T-helper 1 cell treated with Interleukin-12 subunit alpha and Interleukin-12 subunit beta and Interleukin-4 antibody, amounts not matched to agents 30 μg/mL and 1 μg/mL, for 36 hours (primary cell): ENCODE results near the gene PPP1R1B.
A peak's percentile ranks its signal among the peaks of the same experiment; 100 is the strongest.

Experiments
- H3K27ac Mint-ChIP-seq: one replicate; pipeline ENCODE4 v1.8.0; 2021; ENCODE audit warnings: mild to moderate bottlenecking, mixed read lengths
- H3K27me3 Mint-ChIP-seq: one replicate; pipeline ENCODE4 v1.8.0; 2021; ENCODE audit warnings: low read depth, mixed read lengths
- H3K36me3 Mint-ChIP-seq: one replicate; pipeline ENCODE4 v1.8.0; 2021; ENCODE audit warnings: low read depth, mixed read lengths
- H3K4me1 Mint-ChIP-seq: one replicate; pipeline ENCODE4 v1.8.0; 2021; ENCODE audit warnings: low read depth, mixed read lengths
- H3K4me3 Mint-ChIP-seq: one replicate; pipeline ENCODE4 v1.8.0; 2021; ENCODE audit warnings: mild to moderate bottlenecking, moderate library complexity, mixed read lengths
- H3K9me3 Mint-ChIP-seq: one replicate; pipeline ENCODE4 v1.8.0; 2021; ENCODE audit warnings: mixed read lengths

PPP1R1B gene

DNA sequence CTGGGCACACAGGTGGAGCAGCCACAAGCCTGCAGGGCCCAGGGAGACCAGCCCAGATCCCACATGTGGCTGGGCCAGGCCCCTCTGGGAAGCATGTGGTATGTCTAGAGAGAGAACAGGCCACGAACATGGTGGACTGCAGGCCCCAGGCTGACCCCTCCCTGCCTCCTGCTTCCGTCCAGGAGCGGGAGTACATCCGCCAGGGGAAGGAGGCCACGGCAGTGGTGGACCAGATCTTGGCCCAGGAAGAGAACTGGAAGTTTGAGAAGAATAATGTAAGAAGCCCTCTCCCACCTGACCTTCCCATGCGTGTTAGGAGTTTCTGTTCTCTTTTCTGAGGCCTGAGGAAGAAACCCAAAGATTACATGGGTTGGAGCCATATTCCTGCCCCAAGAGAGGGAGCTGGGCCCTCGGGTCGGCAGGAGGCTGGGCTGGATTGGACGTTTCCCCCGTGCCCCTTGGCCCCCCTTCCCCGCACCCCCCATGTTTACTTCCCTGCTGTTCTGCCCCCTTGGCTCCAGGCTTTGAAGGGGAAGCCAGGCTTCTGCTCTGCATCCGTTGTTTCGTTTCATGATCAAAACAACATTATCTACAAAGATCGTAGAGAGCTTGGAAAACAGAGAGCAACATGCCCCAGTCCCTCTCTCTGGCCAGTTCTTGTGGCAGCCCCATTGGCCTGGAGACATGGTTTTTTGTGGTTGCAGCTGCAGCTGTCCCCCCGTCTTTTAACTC lies 32.7 kb downstream of the PPP1R1B start:
- H3K4me3 Mint-ChIP-seq = no peak overlapping the region
- H3K36me3 Mint-ChIP-seq = peaks cover 11% of the 10 kb centered on the region
- H3K27ac Mint-ChIP-seq = no peak overlapping the region
- H3K4me1 Mint-ChIP-seq = peaks cover 12% of the 10 kb centered on the region
- no peaks in the 10 kb centered on the region for H3K9me3 Mint-ChIP-seq
- no peaks in the 10 kb centered on the region for H3K27me3 Mint-ChIP-seq

DNA sequence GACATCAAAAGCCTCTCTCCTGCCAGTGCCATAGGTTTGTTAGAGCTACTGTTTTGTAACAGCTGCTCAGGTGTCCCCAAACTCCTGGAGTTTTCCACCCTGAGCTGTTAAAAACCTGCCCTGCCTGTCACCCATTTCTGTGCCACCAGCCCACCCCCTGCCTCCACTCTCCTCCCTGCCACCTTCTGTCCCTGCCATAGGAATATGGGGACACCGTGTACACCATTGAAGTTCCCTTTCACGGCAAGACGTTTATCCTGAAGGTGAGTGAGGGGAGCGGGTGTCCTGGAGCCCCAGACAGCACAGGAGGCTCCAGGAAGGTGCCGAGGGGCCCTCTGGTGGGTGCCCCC lies 33.2 kb downstream of the PPP1R1B start:
- peaks cover 11% of the 10 kb centered on the region for H3K36me3 Mint-ChIP-seq
- no peaks in the 10 kb centered on the region for H3K9me3 Mint-ChIP-seq
- H3K4me1 Mint-ChIP-seq = peaks cover 8% of the 10 kb centered on the region
- H3K27ac Mint-ChIP-seq = no peak overlapping the region
- no peak overlapping the region for H3K4me3 Mint-ChIP-seq
- H3K27me3 Mint-ChIP-seq = peaks cover under 1% of the 10 kb centered on the region

GRCh38 chr17:39660397-39661385 lies 33.9 kb downstream of the PPP1R1B start:
- peaks cover 6% of the 10 kb centered on the region for H3K27me3 Mint-ChIP-seq
- H3K9me3 Mint-ChIP-seq = no peaks in the 10 kb centered on the region
- H3K27ac Mint-ChIP-seq = no peak overlapping the region
- peaks cover 9% of the 10 kb centered on the region for H3K36me3 Mint-ChIP-seq
- H3K4me3 Mint-ChIP-seq = no peak overlapping the region
- H3K4me1 Mint-ChIP-seq = peaks cover 2% of the 10 kb centered on the region

DNA sequence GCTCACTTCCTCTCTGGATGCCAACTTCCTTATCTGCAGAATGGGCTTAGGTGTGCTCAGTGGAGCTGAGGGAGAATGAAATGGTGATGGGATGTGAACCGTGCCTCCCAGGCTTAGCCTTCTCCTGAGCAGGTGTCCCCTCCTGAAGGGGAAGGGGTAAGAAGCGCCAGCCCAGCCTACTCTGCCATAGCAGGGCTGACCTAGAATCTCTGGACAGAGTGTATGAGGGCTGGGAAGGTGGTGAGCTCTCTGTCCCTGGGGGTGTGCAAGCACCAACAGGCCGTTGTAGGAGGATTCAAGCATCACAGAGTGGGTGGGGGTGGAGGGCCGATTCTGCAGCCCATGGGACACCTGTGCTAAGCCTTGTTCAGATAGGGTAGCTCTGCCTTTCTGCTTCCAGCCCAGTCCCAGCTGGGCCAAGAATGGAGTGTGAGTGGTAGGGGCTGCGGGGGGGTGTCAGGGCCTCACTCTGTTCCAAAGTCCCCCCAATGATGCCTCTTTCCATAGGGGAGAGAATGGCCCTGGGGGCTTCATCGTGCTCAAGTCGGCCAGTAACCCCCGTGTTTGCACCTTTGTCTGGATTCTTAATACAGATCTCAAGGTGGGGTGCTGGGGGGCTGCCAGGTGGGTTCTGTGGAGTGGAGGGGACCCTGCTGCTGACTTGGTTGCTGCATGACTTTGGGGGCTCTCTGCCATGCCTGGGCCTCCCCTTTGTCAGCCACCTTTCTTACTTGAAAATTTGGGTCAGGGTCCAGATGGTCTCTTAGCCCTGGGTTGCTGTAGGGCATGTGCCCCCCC lies 35.2 kb downstream of the PPP1R1B start:
- Mint-ChIP-seq H3K9me3 (no peaks in the 10 kb centered on the region), H3K27ac (no peak overlapping the region), H3K27me3 (peaks cover 16% of the 10 kb centered on the region), H3K4me3 (no peak overlapping the region), H3K36me3 (peaks cover 9% of the 10 kb centered on the region), H3K4me1 (peaks cover 2% of the 10 kb centered on the region)

DNA sequence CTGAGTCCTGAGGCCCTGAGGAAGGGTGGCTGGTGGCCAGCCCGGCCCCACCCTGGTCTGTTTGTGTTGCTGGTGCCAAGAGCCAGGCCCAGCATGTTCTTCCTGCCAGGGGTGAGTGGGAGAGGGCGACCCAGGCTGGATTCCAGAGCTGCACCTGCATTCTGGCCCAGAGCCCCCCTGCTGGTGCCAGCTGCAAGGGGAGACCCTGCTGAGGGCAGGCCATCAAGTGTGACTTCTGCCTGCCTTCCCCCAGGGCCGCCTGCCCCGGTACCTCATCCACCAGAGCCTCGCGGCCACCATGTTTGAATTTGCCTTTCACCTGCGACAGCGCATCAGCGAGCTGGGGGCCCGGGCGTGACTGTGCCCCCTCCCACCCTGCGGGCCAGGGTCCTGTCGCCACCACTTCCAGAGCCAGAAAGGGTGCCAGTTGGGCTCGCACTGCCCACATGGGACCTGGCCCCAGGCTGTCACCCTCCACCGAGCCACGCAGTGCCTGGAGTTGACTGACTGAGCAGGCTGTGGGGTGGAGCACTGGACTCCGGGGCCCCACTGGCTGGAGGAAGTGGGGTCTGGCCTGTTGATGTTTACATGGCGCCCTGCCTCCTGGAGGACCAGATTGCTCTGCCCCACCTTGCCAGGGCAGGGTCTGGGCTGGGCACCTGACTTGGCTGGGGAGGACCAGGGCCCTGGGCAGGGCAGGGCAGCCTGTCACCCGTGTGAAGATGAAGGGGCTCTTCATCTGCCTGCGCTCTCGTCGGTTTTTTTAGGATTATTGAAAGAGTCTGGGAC lies 36.0 kb downstream of the PPP1R1B start:
- H3K36me3 Mint-ChIP-seq = peaks cover 9% of the 10 kb centered on the region
- H3K4me3 Mint-ChIP-seq = no peak overlapping the region
- H3K27ac Mint-ChIP-seq = no peak overlapping the region
- no peaks in the 10 kb centered on the region for H3K9me3 Mint-ChIP-seq
- peaks cover 18% of the 10 kb centered on the region for H3K27me3 Mint-ChIP-seq
- H3K4me1 Mint-ChIP-seq = peaks cover 2% of the 10 kb centered on the region

GRCh38 chr17:39663340-39663687 lies 36.6 kb downstream of the PPP1R1B start:
- Mint-ChIP-seq H3K27ac (no peak overlapping the region), H3K36me3 (peaks cover 9% of the 10 kb centered on the region), H3K27me3 (peaks cover 19% of the 10 kb centered on the region), H3K9me3 (no peaks in the 10 kb centered on the region), H3K4me1 (peaks cover 2% of the 10 kb centered on the region), H3K4me3 (no peak overlapping the region)

DNA sequence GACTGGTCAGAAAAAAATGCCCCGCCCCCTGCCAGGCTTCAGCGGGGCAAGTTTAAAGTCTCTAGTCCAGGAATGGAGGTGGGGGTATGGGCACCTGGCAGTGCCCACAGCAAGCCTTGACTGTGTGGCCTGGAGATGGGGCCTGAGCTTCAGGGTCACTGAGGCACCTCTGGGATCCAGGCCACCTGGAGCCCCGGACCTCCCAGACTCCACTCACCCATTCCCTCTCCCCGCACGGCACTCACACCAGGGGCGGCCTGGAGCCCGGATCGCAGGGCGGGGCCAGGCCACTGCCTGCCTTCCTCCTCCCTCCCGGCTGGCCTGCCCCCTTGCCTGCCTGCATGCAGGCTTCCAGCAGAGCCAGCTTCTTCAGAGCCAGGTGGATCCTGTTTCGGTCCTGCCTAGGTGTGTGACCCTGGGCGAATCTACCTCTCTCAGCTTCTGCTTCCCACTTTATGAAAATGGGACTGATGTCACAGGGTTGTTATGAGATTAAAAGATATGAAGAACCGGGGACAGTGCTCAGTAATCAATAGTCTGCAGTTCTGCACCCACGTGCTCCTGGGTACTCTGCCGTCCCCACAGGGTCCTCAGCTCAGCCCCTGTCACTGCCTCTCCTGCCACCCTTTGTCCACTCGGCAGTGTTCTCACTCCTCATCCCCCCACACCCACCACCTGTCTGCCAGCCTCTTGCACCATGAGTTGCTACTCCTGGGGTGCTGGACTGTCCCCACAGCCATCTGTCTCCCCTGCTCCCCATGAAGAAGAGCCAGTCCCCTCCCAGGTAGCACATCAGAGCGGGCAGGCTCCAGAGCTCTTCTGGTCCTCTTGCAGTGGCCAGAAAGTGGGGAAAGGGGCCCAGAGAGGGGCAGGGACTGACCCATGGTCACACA lies 37.2 kb downstream of the PPP1R1B start:
- H3K4me1 Mint-ChIP-seq = peaks cover 6% of the 10 kb centered on the region
- H3K27me3 Mint-ChIP-seq = peaks cover 24% of the 10 kb centered on the region
- peaks cover 9% of the 10 kb centered on the region for H3K36me3 Mint-ChIP-seq
- no peak overlapping the region for H3K4me3 Mint-ChIP-seq
- H3K9me3 Mint-ChIP-seq = no peaks in the 10 kb centered on the region
- no peak overlapping the region for H3K27ac Mint-ChIP-seq

- peak within 1 kb of the TSS; percentile 26 for H3K27ac Mint-ChIP-seq
- H3K36me3 Mint-ChIP-seq = peaks cover 9% of the 10 kb centered on the region
- no peak within 1 kb of the TSS for H3K4me3 Mint-ChIP-seq
- no peaks in the 10 kb centered on the region for H3K9me3 Mint-ChIP-seq
- peaks cover 29% of the 10 kb centered on the region for H3K27me3 Mint-ChIP-seq
- peaks cover 5% of the 10 kb centered on the region for H3K4me1 Mint-ChIP-seq
Observed at GRCh38 chr17:39664581-39665561, 38.1 kb downstream of the PPP1R1B start, which contains the start of gene TCAP. Gene TCAP (plus strand): TSS chr17:39665349. CDS start chr17:39665360, 11 bp downstream.

DNA sequence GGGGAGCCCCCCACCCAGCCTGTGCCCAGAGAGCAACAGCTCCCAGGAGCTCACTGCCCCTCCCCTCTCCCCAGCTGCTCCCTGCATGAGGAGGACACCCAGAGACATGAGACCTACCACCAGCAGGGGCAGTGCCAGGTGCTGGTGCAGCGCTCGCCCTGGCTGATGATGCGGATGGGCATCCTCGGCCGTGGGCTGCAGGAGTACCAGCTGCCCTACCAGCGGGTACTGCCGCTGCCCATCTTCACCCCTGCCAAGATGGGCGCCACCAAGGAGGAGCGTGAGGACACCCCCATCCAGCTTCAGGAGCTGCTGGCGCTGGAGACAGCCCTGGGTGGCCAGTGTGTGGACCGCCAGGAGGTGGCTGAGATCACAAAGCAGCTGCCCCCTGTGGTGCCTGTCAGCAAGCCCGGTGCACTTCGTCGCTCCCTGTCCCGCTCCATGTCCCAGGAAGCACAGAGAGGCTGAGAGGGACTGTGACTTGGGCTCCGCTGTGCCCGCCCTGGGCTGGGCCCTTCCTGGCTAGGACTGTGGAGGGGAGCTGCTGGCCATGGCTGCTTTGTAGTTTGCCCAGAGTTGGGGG lies 39.0 kb downstream of the PPP1R1B start:
- Mint-ChIP-seq H3K4me3 (no peak overlapping the region), H3K9me3 (no peaks in the 10 kb centered on the region), H3K27ac (peak overlapping the region; percentile 26), H3K4me1 (peaks cover 4% of the 10 kb centered on the region), H3K36me3 (peaks cover 9% of the 10 kb centered on the region), H3K27me3 (peaks cover 35% of the 10 kb centered on the region)

GRCh38 chr17:39666231-39666600 lies 39.5 kb downstream of the PPP1R1B start:
- H3K4me3 Mint-ChIP-seq = no peak overlapping the region
- H3K27ac Mint-ChIP-seq = peak overlapping the region; percentile 26
- peaks cover 37% of the 10 kb centered on the region for H3K27me3 Mint-ChIP-seq
- no peaks in the 10 kb centered on the region for H3K9me3 Mint-ChIP-seq
- H3K36me3 Mint-ChIP-seq = peaks cover 6% of the 10 kb centered on the region
- peaks cover 4% of the 10 kb centered on the region for H3K4me1 Mint-ChIP-seq

DNA sequence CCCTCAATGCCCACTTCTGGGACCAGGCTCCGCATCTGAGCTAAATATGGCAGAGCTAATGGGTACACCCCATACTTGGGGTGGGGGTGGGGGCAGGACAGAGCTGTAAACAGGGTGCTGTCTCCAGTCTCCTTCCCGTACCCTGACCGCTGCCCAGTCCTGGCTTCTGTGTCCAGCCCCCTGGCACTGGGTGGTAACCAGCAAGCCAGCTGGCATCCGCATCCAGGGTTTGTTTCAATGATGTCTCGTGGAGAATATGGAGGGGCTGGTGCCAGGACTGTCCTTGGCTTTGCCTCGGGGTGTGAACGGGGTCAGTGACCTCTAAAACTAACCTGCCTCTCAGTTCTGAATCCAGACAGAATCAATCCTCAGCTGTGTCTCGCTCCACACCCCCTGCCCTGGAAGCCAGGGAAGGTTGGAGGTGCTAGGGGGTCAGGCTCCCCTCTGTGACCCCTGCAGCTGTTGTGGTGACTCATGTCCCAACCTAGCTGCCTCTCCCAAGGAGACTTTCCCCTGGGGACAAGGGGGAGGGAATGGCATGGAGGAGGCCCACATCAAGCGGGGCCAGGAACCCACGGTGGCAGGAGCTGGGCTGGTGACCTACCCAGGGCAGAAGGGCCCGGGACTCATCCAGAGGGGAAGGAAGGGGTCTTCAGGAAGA lies 40.0 kb downstream of the PPP1R1B start:
- H3K4me1 Mint-ChIP-seq = peaks cover 4% of the 10 kb centered on the region
- no peak overlapping the region for H3K27ac Mint-ChIP-seq
- no peak overlapping the region for H3K4me3 Mint-ChIP-seq
- peaks cover 38% of the 10 kb centered on the region for H3K27me3 Mint-ChIP-seq
- H3K9me3 Mint-ChIP-seq = no peaks in the 10 kb centered on the region
- peaks cover 2% of the 10 kb centered on the region for H3K36me3 Mint-ChIP-seq
